H9 (cell line): ENCODE results near the gene MB. TPM values are rescaled to one million over a fixed set of nuclear protein-coding genes. Genes with fewer than 3 reads are reported as not detected.

Experiments
- DNase-seq: peaks from one replicate; pipeline ENCODE4 v3.0.0-alpha.2; 2017
- H2AFZ ChIP-seq: one replicate; pipeline ENCODE4 v1.6.1; 2013; ENCODE audit warnings: mild to moderate bottlenecking, low read length, control low read depth, moderate library complexity
- H2AK5ac ChIP-seq: 2 replicates; pipeline ENCODE4 v1.6.1; 2013; ENCODE audit warnings: low read length, control low read depth, mixed read lengths; ENCODE audit not compliant: insufficient read length
- H2BK120ac ChIP-seq: one replicate; pipeline ENCODE4 v1.6.1; 2013; ENCODE audit warnings: low read depth, mild to moderate bottlenecking, low read length, control low read depth, inconsistent platforms; ENCODE audit not compliant: poor library complexity, severe bottlenecking
- H2BK12ac ChIP-seq: 2 replicates; pipeline ENCODE4 v1.6.1; 2013; ENCODE audit warnings: low read length, control low read depth, mixed read lengths, low read depth; ENCODE audit not compliant: insufficient read length
- H2BK15ac ChIP-seq: 2 replicates; pipeline ENCODE4 v1.6.1; 2013; ENCODE audit warnings: low read depth, low read length, control low read depth
- H2BK20ac ChIP-seq: one replicate; pipeline ENCODE4 v1.6.1; 2013; ENCODE audit warnings: low read depth, mild to moderate bottlenecking, low read length, control low read depth, inconsistent platforms; ENCODE audit not compliant: poor library complexity, severe bottlenecking
- H2BK5ac ChIP-seq: 2 replicates; pipeline ENCODE4 v1.6.1; 2013; ENCODE audit warnings: low read length, control low read depth, mixed read lengths; ENCODE audit not compliant: insufficient read length
- H3K14ac ChIP-seq: 2 replicates; pipeline ENCODE4 v1.6.1; 2013; ENCODE audit warnings: low read length, control low read depth; ENCODE audit not compliant: insufficient read depth
- H3K18ac ChIP-seq: 2 replicates; pipeline ENCODE4 v1.6.1; 2013; ENCODE audit warnings: low read depth, mild to moderate bottlenecking, mixed read lengths, low read length, control low read depth; ENCODE audit not compliant: insufficient read length
- H3K23ac ChIP-seq: 2 replicates; pipeline ENCODE4 v1.6.1; 2013; ENCODE audit warnings: low read length, control low read depth, mixed read lengths, low read depth; ENCODE audit not compliant: insufficient read length
- H3K23me2 ChIP-seq: 2 replicates; pipeline ENCODE4 v1.6.1; 2013; ENCODE audit warnings: low read depth, mild to moderate bottlenecking, mixed read lengths, low read length, control low read depth; ENCODE audit not compliant: insufficient read length, poor library complexity, severe bottlenecking
- H3K27ac ChIP-seq: 2 replicates; pipeline ENCODE4 v1.5.1; 2013; ENCODE audit warnings: low read length, control low read depth, mixed read lengths, low read depth; ENCODE audit not compliant: insufficient read length
- H3K27me3 ChIP-seq: 2 replicates; pipeline ENCODE4 v1.6.1; 2013; ENCODE audit warnings: low read length, control low read depth, inconsistent platforms; ENCODE audit not compliant: insufficient read depth
- H3K4ac ChIP-seq: 2 replicates; pipeline ENCODE4 v1.6.1; 2013; ENCODE audit warnings: low read depth, mild to moderate bottlenecking, control low read depth, inconsistent platforms, low read length, moderate library complexity
- H3K4me1 ChIP-seq: 2 replicates; pipeline ENCODE4 v1.6.1; 2013; ENCODE audit warnings: low read length, control low read depth, inconsistent platforms; ENCODE audit not compliant: insufficient read depth
- H3K4me2 ChIP-seq: 2 replicates; pipeline ENCODE4 v1.6.1; 2013; ENCODE audit warnings: low read length, control low read depth, mixed read lengths; ENCODE audit not compliant: insufficient read length, insufficient read depth
- H3K56ac ChIP-seq: 2 replicates; pipeline ENCODE4 v1.6.1; 2013; ENCODE audit warnings: low read depth, mild to moderate bottlenecking, mixed read lengths, low read length, control low read depth; ENCODE audit not compliant: insufficient read length
- H3K79me1 ChIP-seq: 2 replicates; pipeline ENCODE4 v1.6.1; 2013; ENCODE audit warnings: low read depth, mild to moderate bottlenecking, moderate library complexity, low read length, control low read depth, inconsistent platforms; ENCODE audit not compliant: insufficient read depth, poor library complexity, severe bottlenecking
- H3K79me2 ChIP-seq: 2 replicates; pipeline ENCODE4 v1.6.1; 2013; ENCODE audit warnings: low read length, control low read depth, inconsistent platforms; ENCODE audit not compliant: insufficient read depth
- H3K9ac ChIP-seq: 2 replicates; pipeline ENCODE4 v1.6.1; 2013; ENCODE audit warnings: low read length, control low read depth, mixed read lengths; ENCODE audit not compliant: insufficient read length; ENCODE audit errors: extremely low read depth
- H3K9me3 ChIP-seq: one replicate; pipeline ENCODE4 v1.6.1; 2013; ENCODE audit warnings: low read depth, low read length, inconsistent platforms; ENCODE audit not compliant: control insufficient read depth
- H3T11ph ChIP-seq: one replicate; pipeline ENCODE4 v1.6.1; 2013; ENCODE audit warnings: mild to moderate bottlenecking, low read length, control low read depth, inconsistent platforms
- H4K20me1 ChIP-seq: one replicate; pipeline ENCODE4 v1.6.1; 2013; ENCODE audit not compliant: control insufficient read depth, insufficient read length, insufficient read depth
- H4K5ac ChIP-seq: 2 replicates; pipeline ENCODE4 v1.6.1; 2013; ENCODE audit warnings: low read depth, mild to moderate bottlenecking, mixed read lengths, low read length, control low read depth; ENCODE audit not compliant: insufficient read length
- H4K8ac ChIP-seq: replicated peaks from 2 replicates; pipeline ENCODE4 v1.6.1; 2013; ENCODE audit warnings: low read length, control low read depth, mixed read lengths, low read depth; ENCODE audit not compliant: insufficient read length
- H4K91ac ChIP-seq: 2 replicates; pipeline ENCODE4 v1.6.1; 2013; ENCODE audit warnings: low read depth, mild to moderate bottlenecking, moderate library complexity, mixed read lengths, low read length, control low read depth; ENCODE audit not compliant: insufficient read length
- H3K27ac Mint-ChIP-seq, 3 experiments: 2 replicates in 2 of 3; 3 replicates in 1 of 3; pipeline ENCODE4 v1.8.0; 2020 to 2021; ENCODE audit warnings: mixed read lengths in 3 of 3, mild to moderate bottlenecking in 1 of 3, moderate library complexity in 1 of 3
- H3K27me3 Mint-ChIP-seq: 2 replicates; pipeline ENCODE4 v1.8.0; 2021; ENCODE audit warnings: low read depth, mild to moderate bottlenecking, moderate library complexity, mixed read lengths
- H3K36me3 Mint-ChIP-seq, 3 experiments: 2 replicates in 2 of 3; 3 replicates in 1 of 3; pipeline ENCODE4 v1.8.0; 2020 to 2021; ENCODE audit warnings: low read depth in 3 of 3, mixed read lengths in 3 of 3; ENCODE audit not compliant: insufficient read depth in 1 of 3
- H3K4me1 Mint-ChIP-seq, 2 experiments: 2 replicates each; pipeline ENCODE4 v1.8.0; 2020; ENCODE audit warnings: mixed read lengths in 2 of 2
- H3K4me3 Mint-ChIP-seq, 2 experiments: 2 replicates in 1 of 2; 3 replicates in 1 of 2; pipeline ENCODE4 v1.8.0; 2020 to 2021; ENCODE audit warnings: mild to moderate bottlenecking in 2 of 2, mixed read lengths in 2 of 2, moderate library complexity in 1 of 2
- H3K9me3 Mint-ChIP-seq, 2 experiments: 2 replicates in 1 of 2; 3 replicates in 1 of 2; pipeline ENCODE4 v1.8.0; 2020; ENCODE audit warnings: mild to moderate bottlenecking in 2 of 2, mixed read lengths in 2 of 2, moderate library complexity in 1 of 2
- WGBS: extraction: QIAGEN DNeasy Blood & Tissue Kit; methylation state at CpG from one replicate; pipeline ENCODE4 v1.1.7; 2013; ENCODE audit warnings: missing lambda C conversion rate, low lambda C conversion rate, mixed read lengths; ENCODE audit not compliant: insufficient read length; ENCODE audit errors: extremely low coverage; 5-methylcytosine and 5-hydroxymethylcytosine counted together
- total RNA-seq: library from RNA; stranded (reverse); gene quantifications from 2 replicates; pipeline ENCODE4 v1.2.1, GENCODE V29; 2021
- TF ChIP-seq, protein P1 (sequence below): fragments of 200-600 bp; sonication (generic); conservative IDR thresholded peaks from 3 replicates; pipeline ENCODE4 v1.8.0; 2021; ENCODE audit warnings: antibody characterized with exemption, mild to moderate bottlenecking

MB gene
- total RNA-seq, 1 experiment from 2014 or later, result 0.55 TPM

DNA sequence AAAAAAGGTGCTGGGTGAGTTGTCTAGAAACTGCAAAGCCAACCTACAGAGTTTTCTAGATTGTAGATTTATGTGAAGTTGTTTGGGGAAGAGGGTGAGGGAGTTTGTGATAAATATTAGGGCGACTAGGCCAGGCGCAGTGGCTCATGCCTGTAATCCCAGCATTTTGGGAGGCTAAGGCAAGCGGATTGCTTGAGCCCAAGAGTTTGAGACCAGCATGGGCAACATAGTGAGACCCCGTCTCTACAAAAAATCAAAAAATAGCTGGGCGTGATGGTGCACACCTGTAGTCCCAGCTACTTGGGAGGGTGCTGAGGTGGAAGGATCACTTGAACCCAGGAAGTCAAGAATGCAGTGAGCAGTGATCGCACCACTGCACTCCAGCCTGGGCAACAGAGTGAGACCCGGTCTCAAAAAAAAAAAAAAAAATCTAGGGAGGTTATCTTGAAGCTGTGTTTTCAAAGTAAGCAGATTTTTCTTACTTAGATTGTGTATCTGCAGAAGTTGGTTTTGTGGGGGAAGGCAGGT lies 32.0 kb upstream of the MB start:
- no peak overlapping the region for H2AFZ ChIP-seq
- no peak overlapping the region for H2BK120ac ChIP-seq
- H3K56ac ChIP-seq, result no peak overlapping the region
- WGBS, result no CpG with 5 or more reads among the region's 7 CpGs
- H3K4me2 ChIP-seq, result no peak overlapping the region
- no peak overlapping the region for H2BK20ac ChIP-seq
- peak overlapping the region; percentile 49 to 74 (median 52); a peak in 4 of 7 replicates for H3K27ac Mint-ChIP-seq
- H3K79me2 ChIP-seq, result no peaks in the 10 kb centered on the region
- no peak overlapping the region for H3K23ac ChIP-seq
- H2BK5ac ChIP-seq, result no peak overlapping the region
- no peaks in the 10 kb centered on the region for H3K27me3 ChIP-seq
- H3K4me3 Mint-ChIP-seq, result no peak overlapping the region
- no peaks in the 10 kb centered on the region for H3K79me1 ChIP-seq
- H3K9me3 ChIP-seq, result no peaks in the 10 kb centered on the region
- no peak overlapping the region for H3K4ac ChIP-seq
- H3K14ac ChIP-seq, result no peak overlapping the region
- H3K27me3 Mint-ChIP-seq, result peaks cover 4% of the 10 kb centered on the region
- no peak overlapping the region for H3K9ac ChIP-seq
- no peaks in the 10 kb centered on the region for H3K23me2 ChIP-seq
- H2BK15ac ChIP-seq, result no peak overlapping the region
- no peak overlapping the region for H2AK5ac ChIP-seq
- H4K91ac ChIP-seq, result no peak overlapping the region
- peaks cover 7 to 12% of the 10 kb centered on the region in 2 experiments; a peak in 3 of 5 replicates for H3K9me3 Mint-ChIP-seq
- H3K4me1 ChIP-seq, result no peaks in the 10 kb centered on the region; the same call in 1 of the 2 replicates
- DNase-seq, result peak; percentile 6
- H2BK12ac ChIP-seq, result no peak overlapping the region
- no peak overlapping the region for H4K5ac ChIP-seq
- H3K27ac ChIP-seq, result no peak overlapping the region
- peaks cover 10 to 19% of the 10 kb centered on the region in 2 experiments for H3K4me1 Mint-ChIP-seq
- H4K8ac ChIP-seq, result no peak overlapping the region
- H3K36me3 Mint-ChIP-seq, result peaks cover 2 to 8% (median 2%) of the 10 kb centered on the region in 3 experiments; a peak in 4 of 7 replicates
- no peak overlapping the region for H3K18ac ChIP-seq
- no peak overlapping the region for H3T11ph ChIP-seq
- TF ChIP-seq, protein P1, sequence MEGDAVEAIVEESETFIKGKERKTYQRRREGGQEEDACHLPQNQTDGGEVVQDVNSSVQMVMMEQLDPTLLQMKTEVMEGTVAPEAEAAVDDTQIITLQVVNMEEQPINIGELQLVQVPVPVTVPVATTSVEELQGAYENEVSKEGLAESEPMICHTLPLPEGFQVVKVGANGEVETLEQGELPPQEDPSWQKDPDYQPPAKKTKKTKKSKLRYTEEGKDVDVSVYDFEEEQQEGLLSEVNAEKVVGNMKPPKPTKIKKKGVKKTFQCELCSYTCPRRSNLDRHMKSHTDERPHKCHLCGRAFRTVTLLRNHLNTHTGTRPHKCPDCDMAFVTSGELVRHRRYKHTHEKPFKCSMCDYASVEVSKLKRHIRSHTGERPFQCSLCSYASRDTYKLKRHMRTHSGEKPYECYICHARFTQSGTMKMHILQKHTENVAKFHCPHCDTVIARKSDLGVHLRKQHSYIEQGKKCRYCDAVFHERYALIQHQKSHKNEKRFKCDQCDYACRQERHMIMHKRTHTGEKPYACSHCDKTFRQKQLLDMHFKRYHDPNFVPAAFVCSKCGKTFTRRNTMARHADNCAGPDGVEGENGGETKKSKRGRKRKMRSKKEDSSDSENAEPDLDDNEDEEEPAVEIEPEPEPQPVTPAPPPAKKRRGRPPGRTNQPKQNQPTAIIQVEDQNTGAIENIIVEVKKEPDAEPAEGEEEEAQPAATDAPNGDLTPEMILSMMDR, result no peak
- no peaks in the 10 kb centered on the region for H4K20me1 ChIP-seq
